ENCODE results near the gene SLIT3.

- TF ChIP-seq CTCF (IDR thresholded peaks at IDR 0.05; ENCODE audit: borderline replicate concordance, extremely low read depth, low read length, poor library complexity, severe bottlenecking): no peak
- no peak for TF ChIP-seq EZH2 (IDR thresholded peaks at IDR 0.05; ENCODE audit: borderline replicate concordance, low read depth, low read length, severe bottlenecking)
These were observed 188.9 kb downstream of the SLIT3 start for GRCh38 chr5:169112016-169112415.

All from DND-41 (cell line).